Stimulated activated CD4-positive, alpha-beta T cell treated with anti-CD3 and anti-CD28 coated beads, Interleukin-1b, Interleukin-23, amount 100 ng/mL, for 1 hour (primary cell): ENCODE results near the gene CLPSL1.

Source experiments
- DNase-seq, 2 donors: peaks; one replicate each; pipeline ENCODE4 v3.0.0-alpha.2; 2020; ENCODE audit warnings: low read depth in 2 of 2

The CLPSL1 gene

DNA sequence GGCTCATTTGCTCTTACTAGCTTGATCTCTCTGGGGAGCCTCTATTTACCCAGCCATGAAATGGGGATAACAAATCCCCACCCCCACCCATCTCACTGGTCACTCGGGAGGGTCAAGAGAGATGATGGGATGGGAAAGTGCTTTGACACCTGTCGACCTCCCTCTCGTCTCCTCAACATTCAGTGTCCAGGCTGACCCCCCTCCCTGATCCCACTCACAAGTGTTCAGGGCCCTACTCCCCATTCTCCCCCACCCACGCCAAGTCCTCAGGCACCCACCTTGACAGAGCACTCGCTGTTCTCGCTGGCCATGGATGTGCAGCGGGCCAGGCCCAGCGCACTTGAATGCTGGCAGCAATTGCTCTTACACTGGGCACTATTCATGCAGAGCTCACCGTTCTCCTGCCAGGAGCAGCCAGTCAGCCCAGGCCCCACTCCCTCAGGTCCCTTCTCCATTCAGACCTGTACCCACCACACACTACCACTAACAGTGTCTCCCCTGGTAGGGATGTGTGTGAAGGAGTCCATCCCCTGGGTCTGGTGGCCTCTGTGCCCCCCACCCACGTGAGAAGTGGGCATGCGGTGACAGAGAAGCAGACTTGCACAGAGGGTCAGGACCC is 14.7 kb downstream of the CLPSL1 start:
- no peak for DNase-seq

DNA sequence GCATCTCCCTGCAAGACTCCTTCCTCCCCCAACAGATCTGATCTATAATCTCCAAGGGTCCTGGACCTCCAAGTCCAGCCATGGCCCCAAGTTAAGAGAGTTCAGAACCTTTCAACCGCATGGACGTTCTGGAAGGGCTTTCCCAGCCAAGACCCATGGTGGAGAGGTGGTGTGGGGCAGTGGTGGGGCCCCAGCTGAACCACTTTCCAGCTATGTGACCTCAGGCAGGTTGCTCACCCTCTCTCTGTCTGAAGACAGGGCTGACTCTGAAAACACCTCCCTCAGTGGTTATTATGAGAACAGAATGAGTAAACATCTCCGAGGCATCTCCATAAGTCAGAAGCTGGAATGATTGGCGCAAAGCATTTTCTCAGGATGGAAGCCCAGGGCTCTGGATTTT is 15.4 kb downstream of the CLPSL1 start:
- DNase-seq: no peak

DNA sequence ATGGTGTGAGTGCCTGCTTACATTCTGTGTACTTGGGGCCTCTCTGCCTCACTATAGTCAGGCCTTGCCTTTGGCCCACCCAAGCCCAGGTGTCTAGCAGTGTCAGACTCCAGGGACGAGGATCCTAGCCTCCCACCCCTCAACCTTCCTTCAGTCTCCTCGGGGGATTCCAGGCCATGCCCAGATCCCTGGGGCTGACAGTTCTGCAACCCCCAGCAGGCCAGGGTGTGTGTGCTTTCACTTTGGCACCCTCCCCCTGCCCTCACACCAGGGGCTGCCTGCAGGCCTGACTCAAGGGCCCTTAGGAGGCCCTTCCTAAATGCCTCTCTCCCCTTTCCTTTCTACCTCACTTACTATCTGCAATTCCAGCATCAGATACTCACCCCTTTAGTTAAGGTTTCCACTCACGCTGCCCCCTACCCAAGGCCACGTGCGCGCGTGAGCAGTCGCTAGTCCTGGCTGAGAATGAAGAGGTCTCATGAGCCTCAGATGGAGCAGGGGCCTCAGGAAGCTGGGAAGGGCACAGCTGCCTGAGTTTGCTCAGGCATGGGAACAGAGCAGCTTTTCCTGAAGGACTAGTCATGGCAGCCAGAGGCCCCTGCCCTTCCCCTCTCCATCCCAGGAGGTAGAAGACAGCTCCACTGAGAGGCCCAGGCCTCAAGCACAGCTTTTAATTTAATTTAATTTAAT is 17.2 kb downstream of the CLPSL1 start:
- DNase-seq: no peak

- no peak for DNase-seq
These were observed 17.9 kb downstream of the CLPSL1 start for GRCh38 chr6:35798706-35799105.

- no peak for DNase-seq
These were observed 20.3 kb downstream of the CLPSL1 start for GRCh38 chr6:35801148-35801547.

GRCh38 chr6:35804996-35805736 is 24.3 kb downstream of the CLPSL1 start, which contains the start of gene LHFPL5:
Gene LHFPL5, plus strand, starts transcription at chr6:35805352. Its CDS starts 319 bp downstream, at chr6:35805671.
- DNase-seq: peak in 1 of 2 donors; percentile 31

- DNase-seq: no peak
These were observed 27.9 kb downstream of the CLPSL1 start for GRCh38 chr6:35808688-35809087.

GRCh38 chr6:35809809-35810208 is 29.0 kb downstream of the CLPSL1 start:
- no peak for DNase-seq

- no peak for DNase-seq
These were observed 30.3 kb downstream of the CLPSL1 start for GRCh38 chr6:35810971-35811698.

DNA sequence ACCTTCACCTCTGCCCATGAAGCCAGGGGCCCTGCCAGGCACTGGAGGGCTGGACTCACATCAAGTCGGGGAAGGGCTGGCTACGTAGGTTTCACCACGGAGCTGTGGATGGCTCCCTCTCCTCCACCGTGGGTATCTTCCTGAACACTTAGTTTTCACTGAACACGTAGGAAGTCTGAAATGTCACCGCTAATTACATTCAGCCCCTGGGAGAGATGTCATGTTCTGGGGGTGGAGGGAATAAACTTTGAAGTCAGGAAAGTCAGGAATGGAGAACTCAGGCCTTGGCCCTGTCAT is 30.8 kb downstream of the CLPSL1 start:
- DNase-seq: no peak

DNA sequence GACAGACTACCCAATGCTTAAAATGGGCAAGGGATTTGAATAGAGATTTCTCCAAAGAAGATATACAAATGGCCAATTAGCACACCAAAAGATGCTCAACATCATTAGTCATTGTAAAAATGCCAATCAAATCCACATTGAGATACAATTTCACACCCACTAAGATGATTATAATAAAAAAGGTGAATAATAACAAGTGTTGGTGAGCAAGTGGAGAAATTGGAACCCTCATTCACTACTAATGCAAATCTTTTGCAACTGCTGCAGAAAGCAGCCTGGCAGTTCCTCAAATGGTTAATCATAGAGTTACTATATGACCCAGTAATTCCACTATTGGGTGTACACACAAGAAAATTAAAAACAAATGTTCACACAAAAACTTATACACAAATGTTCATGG is 36.7 kb downstream of the CLPSL1 start:
- DNase-seq: no peak

GRCh38 chr6:35823601-35824000 is 42.8 kb downstream of the CLPSL1 start:
- DNase-seq: no peak

DNA sequence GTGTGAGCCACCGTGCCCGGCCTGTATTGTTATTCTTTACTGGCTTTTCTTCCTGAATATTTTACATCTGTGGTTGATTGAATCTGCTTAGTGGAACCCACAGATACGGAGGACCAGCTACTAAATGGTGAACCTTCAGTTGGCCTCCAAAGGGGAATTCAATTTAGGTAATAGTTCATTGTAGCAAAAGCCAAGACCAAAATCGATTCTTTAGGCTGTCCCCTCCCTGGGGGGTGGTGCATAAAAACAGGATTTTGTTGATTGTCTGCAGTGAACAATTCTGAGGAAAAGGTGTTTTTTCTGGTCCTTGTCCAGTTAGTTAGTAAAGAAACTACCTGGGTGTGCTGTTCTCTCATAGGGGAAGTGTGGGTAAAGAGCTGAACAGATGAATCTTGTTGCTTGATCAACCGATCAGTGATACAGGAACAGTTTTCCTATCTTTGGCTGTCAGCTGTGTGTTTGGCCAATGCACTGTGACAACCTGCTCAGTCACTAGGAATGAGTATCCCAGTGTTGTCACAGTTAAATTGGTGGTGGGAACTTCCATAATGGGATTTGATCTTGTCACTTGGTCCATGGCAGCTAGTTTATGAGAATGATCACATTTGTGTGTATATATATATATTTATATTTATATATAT is 43.9 kb downstream of the CLPSL1 start:
- no peak for DNase-seq

GRCh38 chr6:35829306-35829705 is 48.5 kb downstream of the CLPSL1 start:
- DNase-seq: no peak

DNA sequence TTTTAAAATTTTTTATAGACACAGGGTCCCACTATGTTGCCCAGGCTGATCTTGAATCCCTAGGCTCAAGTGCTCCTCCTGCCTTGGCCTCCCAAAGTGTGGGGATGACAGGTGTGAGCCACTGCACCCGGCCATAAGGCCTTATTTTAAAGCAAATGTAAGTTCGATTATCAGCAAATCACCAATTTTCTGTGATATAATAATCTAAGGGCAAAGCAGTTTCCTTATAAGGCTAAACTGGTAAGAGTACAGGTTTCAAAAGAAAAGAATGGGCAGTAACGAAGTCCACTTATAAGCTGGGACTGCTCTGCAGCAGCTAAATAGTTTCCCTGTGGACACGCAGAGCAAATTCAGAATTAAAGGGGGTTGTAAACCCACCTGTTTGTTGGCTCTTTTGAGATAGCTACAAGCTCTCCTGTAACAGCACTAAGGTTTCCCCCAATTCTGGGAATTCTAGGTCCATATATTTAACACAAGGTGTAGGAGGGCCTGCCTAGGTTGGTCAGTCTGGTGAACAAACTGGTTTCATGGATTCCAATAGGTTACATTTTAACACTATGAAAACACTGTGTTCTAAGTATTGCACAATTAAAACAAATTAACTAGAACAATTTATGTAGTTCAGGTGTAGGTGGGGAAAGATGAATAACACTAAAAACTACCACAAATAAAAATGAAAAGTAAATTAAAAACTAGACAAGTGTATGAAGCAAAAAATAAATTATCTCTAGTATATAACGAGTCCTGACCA is 50.6 kb downstream of the CLPSL1 start:
- no peak for DNase-seq

DNA sequence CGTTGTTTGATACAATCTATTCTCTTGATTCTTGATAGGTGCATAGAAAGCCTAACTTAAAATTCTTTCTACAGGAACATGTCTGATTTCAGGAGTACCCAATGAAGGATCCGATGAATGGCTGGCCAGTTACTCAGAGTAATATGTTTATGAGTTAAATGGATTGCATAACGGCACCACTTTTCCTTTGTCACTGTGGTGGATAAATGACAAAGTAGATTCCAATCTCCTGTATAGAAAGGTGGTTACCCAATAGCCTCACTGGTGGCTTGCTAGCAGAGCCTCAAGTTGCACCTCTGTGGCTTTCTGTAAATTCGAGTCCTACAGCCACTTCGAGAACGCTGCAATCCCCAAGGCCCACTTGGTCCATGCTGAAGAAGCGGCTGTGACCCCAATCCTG is 52.7 kb downstream of the CLPSL1 start:
- DNase-seq: no peak
